Mesenchymal stem cell (in vitro differentiated cells and primary cell): ENCODE measurements around the gene SLC36A3.

Experiments
- DNase-seq: peaks from one replicate; pipeline ENCODE4 v3.0.0-alpha.2; 2013
- H2AFZ ChIP-seq: one replicate; pipeline ENCODE4 v1.6.1; 2013; ENCODE audit warnings: low read depth, mild to moderate bottlenecking, control low read depth, inconsistent platforms, low read length, moderate library complexity
- H2AK5ac ChIP-seq: 2 replicates; pipeline ENCODE4 v1.6.1; 2013; ENCODE audit warnings: low read length, moderate library complexity, mild to moderate bottlenecking, inconsistent platforms; ENCODE audit not compliant: severe bottlenecking
- H2BK120ac ChIP-seq: one replicate; pipeline ENCODE4 v1.6.1; 2013; ENCODE audit warnings: low read depth, mild to moderate bottlenecking, inconsistent platforms, low read length, moderate library complexity
- H2BK12ac ChIP-seq, 2 experiments: one replicate each; pipeline ENCODE4 v1.6.1; 2013; ENCODE audit warnings: inconsistent platforms in 2 of 2, low read length in 2 of 2, mild to moderate bottlenecking in 2 of 2, moderate library complexity in 2 of 2, control low read depth in 1 of 2
- H2BK15ac ChIP-seq: one replicate; pipeline ENCODE4 v1.6.1; 2013; ENCODE audit warnings: mild to moderate bottlenecking, low read depth, inconsistent platforms; ENCODE audit not compliant: poor library complexity, severe bottlenecking
- H2BK5ac ChIP-seq: 2 replicates; pipeline ENCODE4 v1.6.1; 2013; ENCODE audit warnings: low read depth, mild to moderate bottlenecking, low read length, control low read depth, inconsistent platforms; ENCODE audit not compliant: poor library complexity, severe bottlenecking
- H3K14ac ChIP-seq, 2 experiments: one replicate each; pipeline ENCODE4 v1.6.1; 2013; ENCODE audit warnings: inconsistent platforms in 2 of 2, low read length in 2 of 2, control low read depth in 1 of 2, mild to moderate bottlenecking in 1 of 2, moderate library complexity in 1 of 2
- H3K18ac ChIP-seq, 2 experiments: one replicate each; pipeline ENCODE4 v1.6.1; 2013; ENCODE audit warnings: inconsistent platforms in 2 of 2, low read length in 2 of 2, control low read depth in 1 of 2, low read depth in 1 of 2, mild to moderate bottlenecking in 1 of 2
- H3K23ac ChIP-seq, 2 experiments: one replicate each; pipeline ENCODE4 v1.6.1; 2013; ENCODE audit warnings: inconsistent platforms in 2 of 2, low read length in 2 of 2, mild to moderate bottlenecking in 2 of 2, moderate library complexity in 2 of 2, control low read depth in 1 of 2
- H3K27ac ChIP-seq: 2 replicates; pipeline ENCODE4 v1.5.1; 2013; ENCODE audit warnings: mild to moderate bottlenecking, moderate library complexity, low read length, control low read depth, inconsistent platforms; ENCODE audit not compliant: poor library complexity, severe bottlenecking
- H3K27me3 ChIP-seq, 2 experiments: 2 replicates each; pipeline versions ENCODE4 v1.6.1 to v1.7.0; 2013; ENCODE audit warnings: low read length in 2 of 2, mild to moderate bottlenecking in 2 of 2, moderate library complexity in 2 of 2, control low read depth in 1 of 2, inconsistent platforms in 1 of 2; ENCODE audit not compliant: control insufficient read depth in 1 of 2, insufficient read depth in 1 of 2
- H3K36me3 ChIP-seq, 2 experiments: 2 replicates each; pipeline versions ENCODE4 v1.6.1 to v1.7.0; 2013; ENCODE audit warnings: low read length in 2 of 2, control low read depth in 1 of 2, inconsistent platforms in 1 of 2, low read depth in 1 of 2, mild to moderate bottlenecking in 1 of 2; ENCODE audit not compliant: insufficient read depth in 2 of 2, control insufficient read depth in 1 of 2
- H3K4ac ChIP-seq, 2 experiments: one replicate each; pipeline ENCODE4 v1.6.1; 2013; ENCODE audit warnings: inconsistent platforms in 2 of 2, low read length in 2 of 2, mild to moderate bottlenecking in 2 of 2, moderate library complexity in 2 of 2, control low read depth in 1 of 2, low read depth in 1 of 2
- H3K4me1 ChIP-seq: 2 replicates; pipeline ENCODE4 v1.6.1; 2013; ENCODE audit warnings: low read depth, low read length, control low read depth; ENCODE audit not compliant: control insufficient read depth, insufficient read depth
- H3K4me2 ChIP-seq: 2 replicates; pipeline ENCODE4 v1.6.1; 2013; ENCODE audit warnings: low read length, mild to moderate bottlenecking, inconsistent platforms; ENCODE audit not compliant: poor library complexity, severe bottlenecking
- H3K4me3 ChIP-seq, 2 experiments: 2 replicates each; pipeline versions ENCODE4 v1.5.1 to v1.7.0; 2013; ENCODE audit warnings: low read length in 2 of 2, mild to moderate bottlenecking in 2 of 2, control low read depth in 1 of 2, low read depth in 1 of 2; ENCODE audit not compliant: insufficient read depth in 1 of 2
- H3K79me1 ChIP-seq: replicated peaks from 2 replicates; pipeline ENCODE4 v1.6.1; 2013; ENCODE audit warnings: mild to moderate bottlenecking, control low read depth, low read length, inconsistent platforms; ENCODE audit not compliant: poor library complexity, severe bottlenecking
- H3K9ac ChIP-seq: 2 replicates; pipeline ENCODE4 v1.7.0; 2013; ENCODE audit warnings: mild to moderate bottlenecking, low read length, moderate library complexity
- H3K9me3 ChIP-seq: 2 replicates; pipeline ENCODE4 v1.7.0; 2013; ENCODE audit warnings: mild to moderate bottlenecking, low read length; ENCODE audit not compliant: control insufficient read depth
- H4K8ac ChIP-seq: one replicate; pipeline ENCODE4 v1.6.1; 2013; ENCODE audit warnings: inconsistent platforms, mild to moderate bottlenecking, low read length, moderate library complexity
- H4K91ac ChIP-seq: one replicate; pipeline ENCODE4 v1.6.1; 2013; ENCODE audit warnings: mild to moderate bottlenecking, low read length, inconsistent platforms
- WGBS: methylation state at CpG from one replicate; pipeline ENCODE4 v1.1.7; 2013; ENCODE audit warnings: mixed read lengths; 5-methylcytosine and 5-hydroxymethylcytosine counted together

Gene SLC36A3

DNA sequence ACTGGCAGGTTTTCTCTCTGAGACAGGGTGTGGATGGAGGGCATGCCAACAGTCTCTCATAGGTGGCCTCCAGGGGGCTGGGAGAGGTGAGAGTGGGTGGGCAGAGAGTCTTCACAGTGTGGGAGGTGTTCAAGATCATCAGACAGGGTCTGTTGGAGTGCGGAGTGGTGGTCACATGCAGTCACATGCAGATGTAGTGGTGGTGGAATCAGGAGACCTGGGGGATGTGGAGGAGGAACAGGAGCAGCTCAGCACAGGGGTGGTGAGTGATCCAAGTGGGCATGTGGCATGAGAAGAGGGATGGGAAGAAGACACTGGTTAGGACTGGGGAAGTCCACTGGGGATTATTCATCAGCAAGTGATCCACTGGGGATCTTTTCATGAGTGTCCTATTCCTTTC is 44.8 kb downstream of the SLC36A3 start:
- H3K4me1 ChIP-seq, result peaks cover 3% of the 10 kb centered on the region
- H4K91ac ChIP-seq, result no peak overlapping the region
- no peaks in the 10 kb centered on the region for H3K9me3 ChIP-seq
- no peak overlapping the region for H4K8ac ChIP-seq
- H3K4me3 ChIP-seq, result no peak overlapping the region
- no peak overlapping the region for H2BK120ac ChIP-seq
- WGBS, result 100% methylated on average over 1 of the region's 1 CpG
- no peak overlapping the region for H2AFZ ChIP-seq
- DNase-seq, result no peak
- peaks cover 32% of the 10 kb centered on the region for H3K79me1 ChIP-seq
- H3K36me3 ChIP-seq, result peaks cover 3 to 18% of the 10 kb centered on the region in 2 experiments
- H3K18ac ChIP-seq, result no peak overlapping the region
- no peak overlapping the region for H3K9ac ChIP-seq
- no peaks in the 10 kb centered on the region for H3K27me3 ChIP-seq
- H2BK12ac ChIP-seq, result no peak overlapping the region
- no peak overlapping the region for H3K4ac ChIP-seq
- H2BK5ac ChIP-seq, result no peak overlapping the region
- no peak overlapping the region for H3K27ac ChIP-seq
- H2AK5ac ChIP-seq, result no peak overlapping the region
- no peak overlapping the region for H3K4me2 ChIP-seq
- no peak overlapping the region for H3K14ac ChIP-seq
- no peak overlapping the region for H3K23ac ChIP-seq
- no peak overlapping the region for H2BK15ac ChIP-seq

- 91% methylated on average over 7 of the region's 7 CpGs for WGBS
- no peak overlapping the region for H4K8ac ChIP-seq
- no peak overlapping the region for H3K18ac ChIP-seq
- H2BK15ac ChIP-seq, result no peak overlapping the region
- H3K23ac ChIP-seq, result no peak overlapping the region
- no peak overlapping the region for H3K9ac ChIP-seq
- no peaks in the 10 kb centered on the region for H3K27me3 ChIP-seq
- no peak overlapping the region for H3K27ac ChIP-seq
- H3K14ac ChIP-seq, result no peak overlapping the region
- H3K4me1 ChIP-seq, result peaks cover 7% of the 10 kb centered on the region
- no peaks in the 10 kb centered on the region for H3K9me3 ChIP-seq
- H4K91ac ChIP-seq, result no peak overlapping the region
- no peak overlapping the region for H3K4me3 ChIP-seq
- no peak overlapping the region for H2AK5ac ChIP-seq
- no peak overlapping the region for H2AFZ ChIP-seq
- DNase-seq, result no peak
- no peak overlapping the region for H2BK120ac ChIP-seq
- no peak overlapping the region for H2BK5ac ChIP-seq
- H3K36me3 ChIP-seq, result peaks cover 0 to 18% of the 10 kb centered on the region in 2 experiments
- H3K79me1 ChIP-seq, result peaks cover 36% of the 10 kb centered on the region
- H3K4me2 ChIP-seq, result no peak overlapping the region
- H3K4ac ChIP-seq, result no peak overlapping the region
- H2BK12ac ChIP-seq, result no peak overlapping the region
Observed at GRCh38 chr5:151258201-151258611, 45.4 kb downstream of the SLC36A3 start.

- H3K4me2 ChIP-seq, result no peak overlapping the region
- no peak overlapping the region for H2BK5ac ChIP-seq
- no peak overlapping the region for H2AK5ac ChIP-seq
- H3K36me3 ChIP-seq, result peaks cover 0 to 17% of the 10 kb centered on the region in 2 experiments
- H3K79me1 ChIP-seq, result peaks cover 36% of the 10 kb centered on the region
- no peak overlapping the region for H4K8ac ChIP-seq
- H3K9ac ChIP-seq, result no peak overlapping the region
- no peak overlapping the region for H4K91ac ChIP-seq
- no peak overlapping the region for H3K23ac ChIP-seq
- H3K14ac ChIP-seq, result no peak overlapping the region
- H3K27me3 ChIP-seq, result no peaks in the 10 kb centered on the region
- no peak overlapping the region for H3K4ac ChIP-seq
- H3K4me1 ChIP-seq, result peaks cover 7% of the 10 kb centered on the region
- no peaks in the 10 kb centered on the region for H3K9me3 ChIP-seq
- H3K27ac ChIP-seq, result no peak overlapping the region
- no peak overlapping the region for H2BK15ac ChIP-seq
- WGBS, result 91% methylated on average over 4 of the region's 5 CpGs
- no peak overlapping the region for H3K18ac ChIP-seq
- DNase-seq, result peak; percentile 61
- no peak overlapping the region for H2BK120ac ChIP-seq
- peak overlapping the region in 1 of 2 experiments; percentile 34 for H2BK12ac ChIP-seq
- no peak overlapping the region for H2AFZ ChIP-seq
- no peak overlapping the region for H3K4me3 ChIP-seq
Observed at GRCh38 chr5:151257731-151258181, 45.8 kb downstream of the SLC36A3 start.

- Histone ChIP-seq H2BK12ac (no peak overlapping the region), H3K27ac (no peak overlapping the region), H3K36me3 (peaks cover 0 to 9% of the 10 kb centered on the region in 2 experiments), H3K9ac (no peak overlapping the region), H2BK5ac (no peak overlapping the region), H3K79me1 (peaks cover 35% of the 10 kb centered on the region), H3K4me1 (peaks cover 7% of the 10 kb centered on the region), H2BK15ac (no peak overlapping the region), H2BK120ac (no peak overlapping the region), H3K4me3 (no peak overlapping the region), H2AK5ac (no peak overlapping the region), H3K4ac (no peak overlapping the region), H3K9me3 (no peaks in the 10 kb centered on the region), H3K4me2 (no peak overlapping the region), H3K23ac (no peak overlapping the region), H3K18ac (no peak overlapping the region), H4K8ac (no peak overlapping the region), H4K91ac (no peak overlapping the region), H3K14ac (no peak overlapping the region), H3K27me3 (no peaks in the 10 kb centered on the region), H2AFZ (no peak overlapping the region)
- 96% methylated on average over 3 of the region's 3 CpGs for WGBS
- no peak for DNase-seq
Observed at GRCh38 chr5:151255621-151256286, 47.8 kb downstream of the SLC36A3 start.
